ENCODE measurements around the gene ADGRA3. TPM values are rescaled to one million over a fixed set of nuclear protein-coding genes. Genes with fewer than 3 reads are reported as not detected.

The ADGRA3 gene
- total RNA-seq, 4 donors from 2014 or later, result 14.9 to 26.3 (median 20.2) TPM

GRCh38 chr4:22551550-22551949 lies 35.7 kb upstream of the ADGRA3 start:
- no peak overlapping the region for H3K27ac ChIP-seq
- DNase-seq (ENCODE audit: low spot score in 2 of 2), result no peak
- H3K27me3 ChIP-seq, result no peaks in the 10 kb centered on the region
- WGBS, 2 donors, result 47 to 68% methylated on average over 1 of the region's 1 CpG
- no peaks in the 10 kb centered on the region for H3K36me3 ChIP-seq
- no peaks in the 10 kb centered on the region for H3K9me3 ChIP-seq
- H3K4me3 ChIP-seq, result no peak overlapping the region
- no peak for TF ChIP-seq POLR2A (IDR thresholded peaks at IDR 0.05)
- H3K4me1 ChIP-seq, result no peaks in the 10 kb centered on the region

- Histone ChIP-seq H3K36me3 (no peaks in the 10 kb centered on the region), H3K27ac (no peak overlapping the region), H3K4me3 (no peak overlapping the region), H3K9me3 (peaks cover 0 to 7% (median 0%) of the 10 kb centered on the region in 4 donors), H3K4me1 (no peaks in the 10 kb centered on the region), H3K27me3 (no peaks in the 10 kb centered on the region)
- WGBS, 2 donors, result 66% methylated on average over 3 of the region's 3 CpGs
- DNase-seq (ENCODE audit: low spot score in 2 of 2), result no peak
- TF ChIP-seq CTCF (IDR thresholded peaks at IDR 0.05) (no peak), POLR2A (IDR thresholded peaks at IDR 0.05) (no peak), EP300 (IDR thresholded peaks at IDR 0.05) (no peak)
These were observed 30.4 kb upstream of the ADGRA3 start for GRCh38 chr4:22546299-22546698.

GRCh38 chr4:22539251-22539650 lies 23.4 kb upstream of the ADGRA3 start:
- Histone ChIP-seq H3K4me1 (no peaks in the 10 kb centered on the region), H3K27ac (no peak overlapping the region), H3K9me3 (peaks cover 0 to 18% (median 3%) of the 10 kb centered on the region in 4 donors), H3K4me3 (no peak overlapping the region), H3K36me3 (no peaks in the 10 kb centered on the region), H3K27me3 (no peaks in the 10 kb centered on the region)
- 27 to 49% methylated on average over 2 of the region's 2 CpGs for WGBS, 2 donors
- no peak for DNase-seq (ENCODE audit: low spot score in 2 of 2)
- TF ChIP-seq CTCF (IDR thresholded peaks at IDR 0.05), result no peak
- no peak for TF ChIP-seq EP300 (IDR thresholded peaks at IDR 0.05)
- TF ChIP-seq POLR2A (IDR thresholded peaks at IDR 0.05), result no peak

- Histone ChIP-seq H3K27ac (no peak overlapping the region), H3K9me3 (peaks cover 0 to 29% (median 3%) of the 10 kb centered on the region in 4 donors), H3K27me3 (no peaks in the 10 kb centered on the region), H3K4me1 (no peaks in the 10 kb centered on the region), H3K36me3 (no peaks in the 10 kb centered on the region), H3K4me3 (no peak overlapping the region)
- DNase-seq (ENCODE audit: low spot score in 2 of 2), result no peak
- TF ChIP-seq EP300 (IDR thresholded peaks at IDR 0.05) (no peak), POLR2A (IDR thresholded peaks at IDR 0.05) (no peak), CTCF (IDR thresholded peaks at IDR 0.05) (no peak)
These were observed 22.0 kb upstream of the ADGRA3 start for GRCh38 chr4:22537864-22538263.

- Histone ChIP-seq H3K9me3 (peaks cover 0 to 29% (median 3%) of the 10 kb centered on the region in 4 donors), H3K27ac (no peak overlapping the region), H3K4me1 (no peaks in the 10 kb centered on the region), H3K4me3 (no peak overlapping the region), H3K36me3 (no peaks in the 10 kb centered on the region), H3K27me3 (no peaks in the 10 kb centered on the region)
- WGBS, 2 donors, result 82 to 95% methylated on average over 1 of the region's 1 CpG
- TF ChIP-seq EP300 (IDR thresholded peaks at IDR 0.05) (no peak), CTCF (IDR thresholded peaks at IDR 0.05) (no peak), POLR2A (IDR thresholded peaks at IDR 0.05) (no peak)
- no peak for DNase-seq (ENCODE audit: low spot score in 2 of 2)
These were observed 18.5 kb upstream of the ADGRA3 start for GRCh38 chr4:22534374-22534773.

- TF ChIP-seq CTCF (IDR thresholded peaks at IDR 0.05) (no peak), POLR2A (IDR thresholded peaks at IDR 0.05) (no peak), EP300 (IDR thresholded peaks at IDR 0.05) (no peak)
- Histone ChIP-seq H3K9me3 (peaks cover 0 to 29% (median 3%) of the 10 kb centered on the region in 4 donors), H3K4me3 (no peak overlapping the region), H3K27ac (no peak overlapping the region), H3K36me3 (no peaks in the 10 kb centered on the region), H3K4me1 (no peaks in the 10 kb centered on the region), H3K27me3 (no peaks in the 10 kb centered on the region)
- WGBS, 2 donors, result 89 to 96% methylated on average over 1 of the region's 1 CpG
- DNase-seq (ENCODE audit: low spot score in 2 of 2), result no peak
These were observed 17.0 kb upstream of the ADGRA3 start for GRCh38 chr4:22532896-22533295.

Measured in tibial nerve (tissue), 4 donors.